HepG2 (cell line): Measurements from ENCODE around the gene DLG5. TPM values are rescaled to one million over a fixed set of nuclear protein-coding genes. Genes with fewer than 3 reads are reported as not detected.

Experiments
- ATF1 ChIP-seq: IDR thresholded peaks from 2 replicates; pipeline ENCODE4 v1.6.1; 2016; ENCODE audit warnings: mild to moderate bottlenecking, control low read depth
- EP300 ChIP-seq, 3 experiments: sonication (generic) in 1 of 3; formaldehyde crosslinking in 1 of 3; IDR thresholded peaks; 2 replicates each; pipeline versions ENCODE4 v1.5.1 to v1.6.1; 2011 to 2020; ENCODE audit warnings: low read depth in 2 of 3, low read length in 2 of 3, borderline replicate concordance in 1 of 3, improper control_type of control experiment in 1 of 3, mild to moderate bottlenecking in 1 of 3, missing genetic modification reagents in 1 of 3, moderate library complexity in 1 of 3
- HNRNPL ChIP-seq: fragments of 200-400 bp; formaldehyde crosslinking; IDR thresholded peaks from 2 replicates; pipeline ENCODE4 v1.6.1; 2017; ENCODE audit warnings: mild to moderate bottlenecking, low read depth, low read length
- MAFF ChIP-seq: IDR thresholded peaks from 2 replicates; pipeline ENCODE4 v1.6.1; 2011; ENCODE audit warnings: low read depth, low read length, improper control_type of control experiment
- NR3C1 ChIP-seq: sonication (generic); formaldehyde crosslinking; IDR thresholded peaks from 2 replicates; pipeline ENCODE4 v1.4.0; 2020; ENCODE audit warnings: missing genetic modification reagents
- SIX1 ChIP-seq: sonication (generic); formaldehyde crosslinking; IDR thresholded peaks from 2 replicates; pipeline ENCODE4 v1.4.0; 2020; ENCODE audit warnings: missing genetic modification reagents, borderline replicate concordance
- TAF1 ChIP-seq: sonication (generic); formaldehyde crosslinking; IDR thresholded peaks from 2 replicates; pipeline ENCODE4 v1.4.0; 2020; ENCODE audit warnings: missing genetic modification reagents
- TBX2 ChIP-seq: sonication (generic); formaldehyde crosslinking; IDR thresholded peaks from 2 replicates; pipeline ENCODE4 v1.5.0; 2020; ENCODE audit warnings: missing genetic modification reagents, mild to moderate bottlenecking, borderline replicate concordance
- ZBTB3 ChIP-seq: sonication (generic); formaldehyde crosslinking; IDR thresholded peaks from 2 replicates; pipeline ENCODE4 v1.4.0; 2020; ENCODE audit warnings: low read depth, mild to moderate bottlenecking, moderate library complexity, missing genetic modification reagents, borderline replicate concordance
- ZFP1 ChIP-seq: IDR thresholded peaks from 2 replicates; pipeline ENCODE4 v1.6.1; 2016
- ZFP36L1 ChIP-seq: sonication (generic); formaldehyde crosslinking; IDR thresholded peaks from 2 replicates; pipeline ENCODE4 v1.8.0; 2022; ENCODE audit warnings: mild to moderate bottlenecking, missing genetic modification reagents, moderate library complexity
- ZNF20 ChIP-seq: sonication (generic); formaldehyde crosslinking; IDR thresholded peaks from 2 replicates; pipeline ENCODE4 v1.4.0; 2020; ENCODE audit warnings: mild to moderate bottlenecking, moderate library complexity, missing genetic modification reagents
- ZNF230 ChIP-seq: sonication (generic); formaldehyde crosslinking; IDR thresholded peaks from 2 replicates; pipeline ENCODE4 v1.4.0; 2020; ENCODE audit warnings: mild to moderate bottlenecking, missing genetic modification reagents
- ZNF274 ChIP-seq: sonication (generic); formaldehyde crosslinking; IDR thresholded peaks from 2 replicates; pipeline ENCODE4 v1.5.1; 2020; ENCODE audit warnings: mild to moderate bottlenecking, missing genetic modification reagents
- ZNF331 ChIP-seq: sonication (generic); formaldehyde crosslinking; IDR thresholded peaks from 2 replicates; pipeline ENCODE4 v1.4.0; 2020; ENCODE audit warnings: missing genetic modification reagents
- ZNF446 ChIP-seq: sonication (generic); formaldehyde crosslinking; IDR thresholded peaks from 2 replicates; pipeline ENCODE4 v1.5.0; 2020; ENCODE audit warnings: mild to moderate bottlenecking, missing genetic modification reagents
- ZNF615 ChIP-seq: sonication (generic); formaldehyde crosslinking; IDR thresholded peaks from 2 replicates; pipeline ENCODE4 v1.5.0; 2020; ENCODE audit warnings: mild to moderate bottlenecking, missing genetic modification reagents, borderline replicate concordance
- ZNF781 ChIP-seq: sonication (generic); formaldehyde crosslinking; IDR thresholded peaks from 2 replicates; pipeline ENCODE4 v1.5.1; 2020; ENCODE audit warnings: borderline replicate concordance, mild to moderate bottlenecking, missing genetic modification reagents; ENCODE audit errors: not compliant biosample characterization
- polyA plus RNA-seq, 8 experiments: library from polyadenylated mRNA; depleted of rRNA in 3 of 8; stranded (reverse) in 7 of 8; unstranded in 1 of 8; fragments of >200 nt; fragmentation: Illumina TruSeq in 4 of 8; extraction: Trizol in 4 of 8; gene quantifications; 2 replicates each; pipeline versions ENCODE4 v1.2.1 to v1.2.3, GENCODE V29; 2011 to 2016; ENCODE audit warnings: low read depth in 4 of 8, missing spikeins in 1 of 8, mixed read lengths in 1 of 8; ENCODE audit not compliant: insufficient read depth in 1 of 8
- total RNA-seq, 5 experiments: library from RNA; depleted of rRNA; stranded (reverse); fragments of >200 nt; fragmentation: Illumina TruSeq; extraction: Trizol; gene quantifications; 2 replicates each; pipeline ENCODE4 v1.2.3, GENCODE V29; 2016; ENCODE audit warnings: low read depth in 1 of 5
- TF ChIP-seq, protein P1 (sequence below): sonication (generic); formaldehyde crosslinking; IDR thresholded peaks from 2 replicates; pipeline ENCODE4 v1.4.0; 2020; ENCODE audit warnings: missing genetic modification reagents, borderline replicate concordance
- TF ChIP-seq, protein P2 (sequence below), 2 experiments: sonication (generic) in 1 of 2; formaldehyde crosslinking in 1 of 2; IDR thresholded peaks; 2 replicates each; pipeline versions ENCODE4 v1.4.0 to v1.6.1; 2016 to 2020; ENCODE audit warnings: borderline replicate concordance in 1 of 2, low read depth in 1 of 2, mild to moderate bottlenecking in 1 of 2, missing genetic modification reagents in 1 of 2
- TF ChIP-seq, protein P3 (sequence below): sonication (generic); formaldehyde crosslinking; IDR thresholded peaks from 2 replicates; pipeline ENCODE4 v1.8.0; 2022; ENCODE audit warnings: missing genetic modification reagents, mild to moderate bottlenecking, borderline replicate concordance
- TF ChIP-seq, protein P4 (sequence below): sonication (generic); formaldehyde crosslinking; conservative IDR thresholded peaks from 2 replicates; pipeline ENCODE4 v1.4.0; 2020; ENCODE audit warnings: missing genetic modification reagents

DLG5 gene
- total and polyA plus RNA-seq, 2 of the 13 experiments (the other 11 are each of a cell fraction or from before 2014, with no cell fraction given) = 15.5 to 18.2 TPM

DNA sequence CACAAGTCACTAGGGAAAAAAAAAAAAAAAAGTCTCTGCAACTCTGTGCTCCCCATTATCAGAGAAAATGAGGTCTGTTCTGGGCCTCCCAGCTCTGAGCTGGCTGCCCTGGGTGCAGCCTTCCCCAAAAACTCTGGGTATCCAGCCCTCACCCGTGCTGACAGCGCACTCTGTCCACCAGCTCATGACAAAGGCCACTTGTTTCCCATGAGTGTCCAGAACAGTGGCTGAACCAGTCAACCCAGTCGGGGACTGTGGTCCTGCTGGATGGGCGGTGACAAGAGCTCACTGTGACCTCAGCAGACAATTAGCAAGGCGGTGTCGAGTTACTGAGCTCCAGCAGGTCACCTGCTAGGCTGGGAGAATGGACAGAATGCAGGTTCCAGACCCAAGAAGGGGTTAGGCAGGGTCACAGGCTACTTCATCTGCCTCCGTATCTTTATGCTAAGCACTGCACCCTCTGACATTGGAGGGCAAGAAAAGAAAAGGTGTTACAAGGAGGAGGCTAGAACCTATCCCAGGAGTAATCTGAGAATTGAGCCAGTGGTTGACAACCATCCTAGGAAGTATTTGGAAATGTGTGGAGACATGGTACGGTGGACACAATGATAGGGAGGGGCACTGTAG is 37.2 kb downstream of the DLG5 start (continued):
- TF ChIP-seq TAF1 (CRISPR knock-in tag) (peak; percentile 63; the same call in 1 of the 2 replicates), SIX1 (peak; percentile 96), ZFP36L1 (no peak), EP300 (IDR thresholded peaks at IDR 0.05; ENCODE audit: low read depth in 2 of 2, low read length in 2 of 2) (no peak), EP300 (CRISPR knock-in tag; IDR thresholded peaks at IDR 0.05; ENCODE audit: borderline replicate concordance) (no peak), ZNF274 (CRISPR knock-in tag) (peak; percentile 41; the same call in 1 of the 2 replicates), ZNF781 (CRISPR knock-in tag) (no peak), HNRNPL (no peak), ZNF230 (no peak), ZNF20 (CRISPR knock-in tag) (no peak), ZNF615 (CRISPR knock-in tag) (no peak), ZBTB3 (no peak), ZNF331 (CRISPR knock-in tag) (peak; percentile 65; the same call in 1 of the 2 replicates), ZNF446 (CRISPR knock-in tag) (no peak), MAFF (peak; percentile 59; the same call in 1 of the 2 replicates), NR3C1 (CRISPR knock-in tag) (no peak), ZFP1 (CRISPR knock-in tag) (no peak), TBX2 (CRISPR knock-in tag) (peak; percentile 69; the same call in 1 of the 2 replicates), ATF1 (CRISPR knock-in tag) (no peak)
- TF ChIP-seq, protein P1, sequence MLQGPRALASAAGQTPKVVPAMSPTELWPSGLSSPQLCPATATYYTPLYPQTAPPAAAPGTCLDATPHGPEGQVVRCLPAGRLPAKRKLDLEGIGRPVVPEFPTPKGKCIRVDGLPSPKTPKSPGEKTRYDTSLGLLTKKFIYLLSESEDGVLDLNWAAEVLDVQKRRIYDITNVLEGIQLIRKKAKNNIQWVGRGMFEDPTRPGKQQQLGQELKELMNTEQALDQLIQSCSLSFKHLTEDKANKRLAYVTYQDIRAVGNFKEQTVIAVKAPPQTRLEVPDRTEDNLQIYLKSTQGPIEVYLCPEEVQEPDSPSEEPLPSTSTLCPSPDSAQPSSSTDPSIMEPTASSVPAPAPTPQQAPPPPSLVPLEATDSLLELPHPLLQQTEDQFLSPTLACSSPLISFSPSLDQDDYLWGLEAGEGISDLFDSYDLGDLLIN (CRISPR knock-in tag) = no peak
- TF ChIP-seq, protein P2, sequence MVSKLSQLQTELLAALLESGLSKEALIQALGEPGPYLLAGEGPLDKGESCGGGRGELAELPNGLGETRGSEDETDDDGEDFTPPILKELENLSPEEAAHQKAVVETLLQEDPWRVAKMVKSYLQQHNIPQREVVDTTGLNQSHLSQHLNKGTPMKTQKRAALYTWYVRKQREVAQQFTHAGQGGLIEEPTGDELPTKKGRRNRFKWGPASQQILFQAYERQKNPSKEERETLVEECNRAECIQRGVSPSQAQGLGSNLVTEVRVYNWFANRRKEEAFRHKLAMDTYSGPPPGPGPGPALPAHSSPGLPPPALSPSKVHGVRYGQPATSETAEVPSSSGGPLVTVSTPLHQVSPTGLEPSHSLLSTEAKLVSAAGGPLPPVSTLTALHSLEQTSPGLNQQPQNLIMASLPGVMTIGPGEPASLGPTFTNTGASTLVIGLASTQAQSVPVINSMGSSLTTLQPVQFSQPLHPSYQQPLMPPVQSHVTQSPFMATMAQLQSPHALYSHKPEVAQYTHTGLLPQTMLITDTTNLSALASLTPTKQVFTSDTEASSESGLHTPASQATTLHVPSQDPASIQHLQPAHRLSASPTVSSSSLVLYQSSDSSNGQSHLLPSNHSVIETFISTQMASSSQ (IDR thresholded peaks at IDR 0.05; ENCODE audit: low read depth) = no peak
- TF ChIP-seq, protein P2 (CRISPR knock-in tag; IDR thresholded peaks at IDR 0.05; ENCODE audit: borderline replicate concordance) = 0 out of 2 replicates have a peak, but pooled peaks have one; percentile 6
- TF ChIP-seq, protein P3, sequence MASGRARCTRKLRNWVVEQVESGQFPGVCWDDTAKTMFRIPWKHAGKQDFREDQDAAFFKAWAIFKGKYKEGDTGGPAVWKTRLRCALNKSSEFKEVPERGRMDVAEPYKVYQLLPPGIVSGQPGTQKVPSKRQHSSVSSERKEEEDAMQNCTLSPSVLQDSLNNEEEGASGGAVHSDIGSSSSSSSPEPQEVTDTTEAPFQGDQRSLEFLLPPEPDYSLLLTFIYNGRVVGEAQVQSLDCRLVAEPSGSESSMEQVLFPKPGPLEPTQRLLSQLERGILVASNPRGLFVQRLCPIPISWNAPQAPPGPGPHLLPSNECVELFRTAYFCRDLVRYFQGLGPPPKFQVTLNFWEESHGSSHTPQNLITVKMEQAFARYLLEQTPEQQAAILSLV (CRISPR knock-in tag) = no peak
- TF ChIP-seq, protein P4, sequence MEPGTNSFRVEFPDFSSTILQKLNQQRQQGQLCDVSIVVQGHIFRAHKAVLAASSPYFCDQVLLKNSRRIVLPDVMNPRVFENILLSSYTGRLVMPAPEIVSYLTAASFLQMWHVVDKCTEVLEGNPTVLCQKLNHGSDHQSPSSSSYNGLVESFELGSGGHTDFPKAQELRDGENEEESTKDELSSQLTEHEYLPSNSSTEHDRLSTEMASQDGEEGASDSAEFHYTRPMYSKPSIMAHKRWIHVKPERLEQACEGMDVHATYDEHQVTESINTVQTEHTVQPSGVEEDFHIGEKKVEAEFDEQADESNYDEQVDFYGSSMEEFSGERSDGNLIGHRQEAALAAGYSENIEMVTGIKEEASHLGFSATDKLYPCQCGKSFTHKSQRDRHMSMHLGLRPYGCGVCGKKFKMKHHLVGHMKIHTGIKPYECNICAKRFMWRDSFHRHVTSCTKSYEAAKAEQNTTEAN (CRISPR knock-in tag) = no peak
